Measurements from ENCODE around the gene DGUOK.
A peak's percentile ranks its signal among the peaks of the same experiment; 100 is the strongest.

Gene DGUOK

GRCh38 chr2:73997813-73998212, 71.1 kb downstream of the DGUOK start:
- no peak for DNase-seq

GRCh38 chr2:73998451-73998850, 71.8 kb downstream of the DGUOK start:
- DNase-seq = no peak
- no peak for ATAC-seq

More at GRCh38 chr2:73997813-73998212, 71.1 kb downstream of the DGUOK start:
- ATAC-seq = no peak

DNA sequence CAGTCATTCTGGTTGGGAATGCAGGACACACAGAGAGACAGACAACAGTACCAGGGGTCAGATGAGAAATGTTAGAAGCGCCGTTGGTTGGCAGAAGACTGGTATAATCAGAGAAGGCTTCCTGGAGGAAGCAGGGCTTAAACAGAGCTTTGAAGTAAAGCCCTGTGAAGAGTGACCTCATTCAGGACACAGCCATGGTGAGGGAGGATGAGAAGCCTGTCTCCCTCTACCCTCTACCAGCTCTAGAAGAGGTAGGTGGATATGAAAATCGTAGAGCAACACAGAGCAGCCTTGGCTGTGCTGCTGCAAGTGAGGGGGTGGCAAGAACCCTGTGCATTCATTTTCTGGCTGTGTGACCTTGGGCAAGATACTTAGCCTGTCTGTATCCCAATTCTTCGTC, 72.3 kb downstream of the DGUOK start:
- DNase-seq = no peak
- ATAC-seq = peak; percentile 25

DNA sequence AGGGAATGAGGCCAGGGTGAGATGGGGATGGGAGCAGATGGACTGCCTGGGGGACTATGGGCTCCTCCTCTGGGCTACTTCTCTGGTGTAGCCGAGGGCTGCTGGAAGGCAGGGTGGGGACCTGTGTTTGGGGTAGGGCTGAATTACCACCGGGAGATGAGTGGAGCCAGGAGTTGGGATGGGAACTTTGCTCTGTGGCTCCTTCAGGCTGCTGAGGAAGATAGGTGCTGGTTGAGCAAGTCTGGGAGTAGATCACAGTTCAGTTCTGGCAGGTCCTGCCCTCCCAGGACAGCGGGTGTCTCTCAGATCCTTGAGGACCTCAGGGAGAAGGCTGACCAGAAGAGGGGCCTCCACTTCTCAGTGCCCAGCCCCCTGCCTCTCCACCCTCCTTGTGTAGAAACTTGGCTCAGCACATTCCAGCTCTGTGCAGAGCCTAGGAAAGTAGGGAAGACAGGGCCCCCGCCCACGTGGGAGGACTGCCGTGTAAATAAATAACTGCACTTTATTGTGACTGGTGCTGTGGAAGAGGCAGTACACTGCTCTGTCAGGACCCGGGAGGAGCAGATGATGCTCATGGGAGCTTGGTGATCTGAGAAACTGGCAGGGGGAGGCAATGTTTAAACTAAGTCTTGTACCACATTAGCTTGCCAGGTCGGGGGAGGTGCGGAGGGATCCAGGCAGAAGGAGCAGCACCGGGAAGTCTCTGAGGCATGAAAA, 73.4 kb downstream of the DGUOK start:
- DNase-seq = no peak

DNA sequence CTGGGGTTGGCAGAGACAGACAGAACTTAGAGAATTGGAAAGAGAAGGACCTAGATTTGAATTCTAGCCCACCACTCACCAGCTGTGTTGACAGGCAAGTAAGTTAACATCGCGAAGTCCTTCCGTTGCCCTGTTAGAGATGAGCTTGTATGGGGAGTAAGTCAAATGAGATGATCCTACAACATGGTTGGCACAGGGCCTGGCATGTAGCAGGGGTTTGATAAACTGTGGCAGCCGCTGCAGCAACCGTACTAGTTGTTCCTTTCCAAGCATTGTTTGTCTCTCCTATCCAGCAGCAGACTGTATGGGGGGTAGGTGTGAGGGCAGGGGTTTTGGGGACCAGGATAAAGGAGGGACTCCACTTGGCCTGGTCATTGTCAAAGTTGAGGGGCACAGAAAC, 74.0 kb downstream of the DGUOK start:
- no peak for ATAC-seq
- no peak for DNase-seq

More for the DNA sequence above, 73.4 kb downstream of the DGUOK start:
- ATAC-seq = no peak

- ATAC-seq (peak; percentile 38), DNase-seq (peak; percentile 39)
These were observed 74.4 kb downstream of the DGUOK start for GRCh38 chr2:74001121-74001520.

DNA sequence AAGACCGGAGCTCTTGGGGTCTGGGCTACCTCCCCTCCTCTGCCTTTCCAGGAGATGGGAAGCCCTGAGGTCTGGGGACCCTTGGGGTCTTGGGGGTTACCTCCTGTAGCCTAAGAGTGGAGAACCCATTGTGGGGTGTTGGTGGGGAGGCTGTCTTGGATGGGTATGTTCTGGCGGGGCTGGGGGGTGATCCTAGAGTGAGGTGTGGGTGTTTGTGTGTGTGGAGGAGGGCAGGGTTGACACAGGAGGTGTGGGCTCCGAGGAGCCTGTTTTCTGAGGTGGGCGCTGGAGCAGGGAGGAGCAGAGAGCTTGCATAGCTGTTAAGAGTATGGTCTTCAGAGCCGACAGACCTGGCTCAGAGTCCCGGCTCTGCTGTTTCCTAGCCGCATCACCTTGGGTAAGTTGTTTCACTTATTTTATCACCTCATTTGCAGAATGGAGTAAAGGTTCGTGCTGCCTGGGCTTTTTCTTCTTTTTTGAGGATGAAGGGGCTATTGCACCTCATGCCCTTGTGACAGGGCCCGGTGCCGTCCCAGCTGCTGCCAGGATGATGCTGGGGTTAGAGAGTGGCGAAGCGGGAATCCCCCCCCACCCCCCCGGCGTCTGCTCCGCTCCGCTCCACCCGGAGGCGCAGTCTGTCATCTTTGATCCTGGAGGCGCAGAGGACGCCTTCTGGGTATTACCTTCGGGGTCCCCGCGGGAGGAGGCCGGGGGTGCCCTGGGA, 75.3 kb downstream of the DGUOK start:
- ATAC-seq (peak; percentile 50), DNase-seq (no peak)

DNA sequence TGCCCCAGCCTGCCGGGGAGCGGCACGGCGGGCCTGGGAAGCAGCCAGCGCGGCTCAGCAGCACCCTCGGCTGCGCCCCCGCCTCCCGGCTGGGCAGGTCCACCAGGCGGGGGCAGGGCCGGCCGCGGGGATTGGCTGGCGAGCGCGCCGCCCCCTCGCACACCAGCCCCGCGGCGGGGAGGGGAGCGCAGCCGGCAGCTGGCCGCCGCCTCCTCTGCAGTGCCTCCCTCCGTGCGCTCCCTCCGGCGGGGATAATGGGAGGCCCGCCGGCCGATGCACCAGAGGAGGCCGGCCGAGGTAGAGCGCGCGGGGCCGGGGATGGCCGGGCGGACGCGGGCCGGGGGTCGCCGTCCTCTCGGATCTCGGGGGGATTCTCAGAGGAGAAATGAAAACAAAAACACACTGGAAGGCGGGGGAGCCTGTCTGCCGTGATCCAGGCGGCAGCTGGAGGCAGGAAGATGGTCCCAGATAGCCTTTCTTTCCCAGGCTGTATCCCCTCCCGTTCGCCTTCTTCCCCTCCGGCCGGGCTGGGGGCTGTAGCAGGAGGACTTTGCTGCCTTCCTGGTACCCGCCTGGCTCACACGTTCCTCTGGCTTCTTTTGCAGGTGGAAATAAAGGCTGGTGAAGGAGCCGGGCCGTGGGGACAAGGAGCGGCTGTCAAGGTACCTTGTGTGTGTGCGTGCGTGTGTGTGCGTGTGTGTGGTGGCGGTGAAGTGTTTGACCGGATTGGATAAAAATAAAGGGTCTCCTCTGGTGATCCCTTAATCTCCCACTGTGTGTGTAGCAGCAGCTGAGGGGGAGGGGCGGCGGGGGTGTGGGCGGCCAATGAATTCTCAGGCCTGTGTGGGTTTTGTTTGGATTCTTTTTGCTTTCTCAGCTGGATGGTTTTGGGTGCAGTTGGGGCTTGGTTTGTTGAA, 76.1 kb downstream of the DGUOK start:
- ATAC-seq (peak; percentile 83), DNase-seq (peak; percentile 86)

GRCh38 chr2:74003494-74004211, 77.0 kb downstream of the DGUOK start:
- no peak for ATAC-seq
- DNase-seq = no peak

- ATAC-seq (no peak), DNase-seq (peak; percentile 1)
These were observed 77.8 kb downstream of the DGUOK start for GRCh38 chr2:74004212-74005182.

- no peak for ATAC-seq
- no peak for DNase-seq
These were observed 79.1 kb downstream of the DGUOK start for GRCh38 chr2:74005786-74006185.

GRCh38 chr2:74006459-74006858, 79.8 kb downstream of the DGUOK start:
- DNase-seq = no peak
- no peak for ATAC-seq

- DNase-seq (no peak), ATAC-seq (no peak)
These were observed 80.4 kb downstream of the DGUOK start for GRCh38 chr2:74007121-74007520.

DNA sequence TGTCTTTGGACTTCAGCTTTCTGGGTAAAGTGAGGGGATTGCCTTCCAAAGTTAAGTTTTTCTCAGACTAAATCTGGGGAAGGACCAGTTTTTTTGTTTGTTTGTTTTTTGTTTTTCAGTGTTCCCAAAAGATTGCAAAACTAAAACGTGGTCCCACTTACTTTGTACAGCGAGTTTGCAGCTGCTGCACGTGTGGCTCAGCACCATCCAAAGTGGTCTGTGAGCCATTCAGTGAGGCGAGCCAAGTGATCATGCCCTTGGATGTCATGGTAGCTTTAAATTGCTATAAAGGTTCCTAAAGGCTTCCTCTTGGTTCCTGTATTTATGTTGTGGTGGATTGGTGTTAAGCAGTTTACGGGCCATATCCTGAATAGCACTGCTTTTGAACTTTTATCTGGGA, 81.0 kb downstream of the DGUOK start:
- DNase-seq = no peak
- no peak for ATAC-seq
